GM21390 (cell line): Measurements from ENCODE around the gene FNIP2.
A peak's percentile ranks its signal among the peaks of the same experiment; 100 is the strongest.

Source experiments
- ATAC-seq: cut with Tn5 transposase; IDR thresholded peaks from one replicate; pipeline ENCODE4 v1.9.1; 2021; ENCODE audit not compliant: unreplicated experiment

Gene FNIP2

DNA sequence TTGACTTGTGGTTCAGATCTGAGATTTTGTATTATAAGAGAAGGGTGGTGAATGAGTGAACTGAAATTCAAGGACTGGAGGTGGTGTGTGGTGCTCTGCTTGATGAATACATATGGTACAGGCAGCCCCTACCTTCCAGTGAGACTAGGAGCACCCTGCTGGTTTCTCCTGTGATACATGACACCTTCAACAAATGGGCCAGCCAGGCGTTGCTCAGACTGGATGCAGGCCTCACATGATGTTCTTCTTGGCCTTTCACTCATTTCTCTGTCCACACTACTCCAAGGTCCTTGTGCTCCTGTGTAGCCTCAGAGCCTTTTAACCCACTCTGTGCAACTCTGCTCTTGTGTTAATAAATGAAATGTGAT, 67.2 kb downstream of the FNIP2 start:
- ATAC-seq: no peak

DNA sequence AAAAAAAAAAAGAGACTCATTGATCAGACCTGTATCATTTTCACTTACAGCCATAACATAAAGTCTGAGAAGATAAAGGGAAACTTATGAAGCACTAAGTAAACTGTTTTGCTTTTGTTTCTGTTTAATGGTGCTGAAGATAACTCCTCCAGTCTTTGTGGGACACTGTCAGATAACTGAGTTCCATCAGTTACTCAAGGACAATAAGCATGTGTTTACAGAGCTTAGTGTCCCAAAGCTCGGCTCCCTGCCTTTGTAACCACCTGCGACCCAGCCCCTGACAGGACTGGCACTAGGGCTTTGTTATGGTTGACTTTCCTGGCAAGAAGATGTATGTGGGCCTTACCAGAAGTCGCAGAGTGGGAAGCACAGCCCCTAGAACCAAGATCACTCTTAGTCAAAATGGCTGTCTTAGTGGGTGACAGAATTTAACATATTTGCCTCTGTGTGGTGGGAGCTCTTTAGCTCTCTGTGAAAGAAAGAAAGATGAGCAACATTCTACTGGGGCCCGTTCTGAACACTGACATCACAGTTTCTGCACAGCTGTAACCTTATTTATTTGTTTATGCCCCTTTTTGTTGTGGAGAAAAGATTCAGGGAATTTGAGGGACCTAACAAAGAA, 68.1 kb downstream of the FNIP2 start:
- ATAC-seq: no peak

DNA sequence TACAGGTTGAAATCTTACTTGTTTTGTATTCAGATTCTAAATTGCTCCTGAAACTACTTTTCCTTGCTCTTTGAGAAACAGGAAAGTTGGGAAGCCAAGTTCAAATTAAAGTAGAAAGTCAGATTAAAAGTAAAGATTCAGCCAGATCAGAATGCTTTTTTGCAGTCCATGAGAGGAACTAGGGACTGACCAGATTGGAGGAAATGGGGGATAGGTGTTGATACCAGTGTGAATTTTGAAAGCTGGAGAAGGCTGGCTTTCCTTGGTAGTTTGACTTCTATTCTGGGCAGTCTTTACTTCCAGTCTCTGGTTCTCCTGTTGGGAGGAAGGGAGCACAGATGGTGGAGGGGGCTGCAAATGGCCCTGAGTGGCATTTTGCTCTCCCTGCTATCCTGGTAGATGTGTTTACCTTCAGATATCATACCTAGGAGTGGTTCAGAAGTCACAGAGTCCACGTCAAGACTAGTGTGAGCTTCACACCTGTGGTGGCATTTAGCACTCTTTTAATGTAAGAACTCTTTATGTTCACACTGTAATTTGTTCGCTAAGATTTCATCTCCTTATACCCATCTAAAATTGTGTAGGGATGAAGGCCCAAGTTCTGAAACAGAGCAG, 68.8 kb downstream of the FNIP2 start:
- no peak for ATAC-seq

DNA sequence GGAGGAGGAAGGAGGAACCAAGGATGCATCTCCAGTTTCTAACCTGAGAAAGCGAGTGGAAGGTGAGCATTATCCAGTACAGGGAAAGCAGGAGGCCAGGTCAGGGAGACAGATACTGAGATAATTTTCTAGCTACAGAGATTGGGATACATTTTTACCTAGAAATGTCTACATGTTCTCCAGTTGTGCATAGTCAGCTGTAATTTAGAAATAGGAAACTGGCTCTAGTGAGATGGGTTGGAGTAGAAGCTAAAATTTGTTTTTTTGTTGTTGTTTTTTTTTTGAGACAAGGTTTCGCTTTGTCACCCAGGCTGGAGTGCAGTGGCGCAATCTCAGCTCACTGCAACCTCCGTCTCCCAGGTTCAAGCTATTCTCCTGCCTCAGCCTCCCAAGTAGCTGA, 71.3 kb downstream of the FNIP2 start:
- no peak for ATAC-seq

DNA sequence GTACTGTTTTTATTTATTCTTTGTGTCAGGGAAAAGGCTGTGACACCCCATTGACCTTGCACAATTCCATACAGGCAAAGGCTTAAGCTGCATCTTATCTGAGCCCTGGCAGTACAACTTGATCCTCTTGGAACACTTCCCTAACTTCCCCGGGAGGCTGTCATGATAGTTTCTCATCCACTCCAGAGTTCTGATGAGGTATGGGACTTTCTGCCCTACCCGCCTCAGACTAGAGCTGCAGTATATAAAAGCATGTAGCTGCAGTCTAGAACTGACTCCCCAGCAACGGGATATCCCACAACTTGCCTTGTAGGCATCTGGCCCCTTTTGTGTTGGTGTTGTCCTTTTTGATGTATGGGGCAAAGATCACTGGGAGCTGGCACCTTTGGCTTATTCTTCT, 72.7 kb downstream of the FNIP2 start:
- ATAC-seq: no peak

DNA sequence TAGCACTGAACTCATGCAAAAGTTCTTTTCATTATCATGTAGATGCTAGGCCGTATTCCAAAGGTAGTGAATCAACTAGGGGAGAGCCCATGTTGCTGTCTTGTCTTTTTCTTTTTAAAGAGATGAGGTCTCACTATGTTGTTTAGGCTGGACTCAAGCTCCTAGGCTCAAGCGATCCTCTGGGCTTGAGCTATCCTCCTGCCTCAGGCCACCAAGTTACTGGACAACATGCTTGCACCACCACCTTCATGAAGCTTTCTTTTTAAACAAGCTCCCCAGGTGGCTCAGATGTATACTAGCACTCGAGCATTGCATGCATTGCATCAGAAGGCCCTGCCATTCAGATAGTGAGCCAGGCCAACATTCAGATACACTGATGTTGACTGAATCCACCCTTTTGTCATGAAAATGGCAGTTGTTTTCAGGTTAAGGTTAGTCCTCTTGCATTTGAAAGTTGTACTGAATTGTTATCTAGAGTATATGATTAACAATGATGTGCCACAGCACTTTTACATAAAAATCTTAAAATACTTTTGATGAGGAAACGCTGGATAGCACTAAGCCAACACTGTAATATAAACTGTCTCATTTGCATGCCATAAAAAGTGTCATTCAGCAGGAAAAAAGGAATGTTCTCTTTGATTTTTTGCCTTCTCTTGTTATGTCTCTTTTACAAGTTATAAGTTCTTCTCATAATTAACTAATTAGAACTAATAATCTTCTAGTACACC, 76.7 kb downstream of the FNIP2 start:
- no peak for ATAC-seq

DNA sequence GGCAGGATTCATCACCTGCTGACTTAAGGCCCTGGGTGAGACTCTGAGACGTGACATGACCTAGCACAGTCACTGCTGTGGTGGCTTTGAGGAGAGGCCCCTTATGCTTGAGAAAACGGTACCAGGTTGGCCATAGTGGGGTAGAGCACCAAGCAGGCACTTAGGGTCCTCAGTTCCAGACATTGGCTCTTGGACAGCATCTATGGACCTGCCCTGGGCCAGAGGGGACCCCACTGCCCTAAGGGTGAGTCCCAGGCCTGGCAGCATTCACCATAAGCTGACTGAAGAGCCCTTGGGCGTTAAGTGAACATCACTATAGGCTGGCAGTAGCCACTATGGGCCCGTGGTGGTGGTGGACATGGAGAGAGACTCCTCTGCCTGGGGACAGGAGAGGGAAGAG, 78.7 kb downstream of the FNIP2 start:
- ATAC-seq: no peak

DNA sequence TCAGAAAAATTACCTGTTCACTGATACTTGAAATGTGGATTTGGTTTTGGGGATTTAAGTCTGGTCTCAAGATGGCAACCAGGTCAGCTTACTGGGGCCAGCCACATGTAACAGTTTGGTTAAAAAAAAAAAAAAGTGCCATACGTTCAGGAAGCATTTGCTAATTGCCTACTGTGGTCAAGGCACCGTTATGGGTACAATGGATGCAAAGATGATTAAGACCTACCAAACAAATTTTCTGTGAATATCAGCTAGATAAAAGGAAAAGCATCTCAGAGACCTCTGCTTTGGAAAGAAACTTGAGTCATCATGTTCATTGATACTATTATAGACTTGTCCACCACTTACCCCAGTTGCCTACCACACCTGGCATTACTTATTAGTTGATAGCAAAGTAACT, 80.9 kb downstream of the FNIP2 start:
- no peak for ATAC-seq

DNA sequence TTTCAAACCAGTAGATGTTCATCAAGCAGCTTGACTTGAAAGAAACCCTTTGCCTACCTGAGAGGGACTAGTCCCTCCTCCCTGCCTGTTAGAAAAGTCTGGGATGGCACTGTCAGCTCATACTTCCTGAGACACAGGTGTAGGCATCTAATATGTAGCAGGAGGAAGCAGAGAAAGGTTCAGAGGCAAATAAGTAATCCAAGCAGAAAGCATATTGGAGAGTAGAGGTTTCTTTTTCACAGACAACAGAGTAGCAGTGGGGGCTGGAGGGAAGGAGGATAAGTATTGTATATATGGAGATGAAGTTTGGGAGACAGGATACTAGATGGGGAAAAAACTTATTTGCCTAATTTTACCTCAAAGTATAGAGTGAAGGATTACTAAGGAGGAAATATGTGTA, 81.5 kb downstream of the FNIP2 start:
- no peak for ATAC-seq

DNA sequence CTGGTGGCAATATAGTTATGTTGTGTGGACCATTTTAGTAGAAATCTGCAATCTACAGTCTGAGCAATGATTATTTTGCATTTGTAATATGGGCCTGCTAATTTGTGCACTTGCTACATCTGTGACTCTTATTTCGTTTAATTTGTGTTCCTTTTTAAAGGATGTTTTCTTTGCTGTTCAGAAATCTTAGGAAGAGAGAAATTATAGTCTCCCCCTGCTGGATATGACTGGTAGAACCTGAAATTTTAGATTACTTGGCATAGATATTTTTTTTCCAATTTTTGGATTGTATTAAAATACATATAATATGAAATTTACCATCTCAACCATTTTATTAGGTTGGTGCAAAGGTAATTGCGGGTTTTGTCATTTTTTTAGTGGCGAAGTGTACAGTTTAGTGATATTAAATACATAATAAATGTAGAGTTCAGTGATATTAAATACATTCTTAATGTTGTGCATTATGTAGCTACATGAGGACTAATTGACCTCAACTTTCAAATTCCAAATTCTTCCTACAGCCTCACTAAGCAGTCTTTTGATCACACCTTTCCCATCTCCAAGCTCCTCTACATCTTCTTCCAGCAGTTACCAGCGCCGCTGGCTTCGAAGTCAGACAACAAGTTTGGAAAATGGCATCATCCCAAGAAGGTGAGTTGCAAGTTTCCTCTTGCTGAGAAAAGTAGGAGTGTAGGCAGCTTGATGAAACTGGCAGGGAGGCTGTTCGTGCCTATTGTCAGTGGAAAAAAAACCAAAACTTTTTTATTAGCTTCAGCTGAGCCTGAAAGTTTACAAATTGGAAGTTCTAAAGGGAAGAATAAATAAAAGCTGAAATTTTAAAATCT, 82.2 kb downstream of the FNIP2 start:
- no peak for ATAC-seq

DNA sequence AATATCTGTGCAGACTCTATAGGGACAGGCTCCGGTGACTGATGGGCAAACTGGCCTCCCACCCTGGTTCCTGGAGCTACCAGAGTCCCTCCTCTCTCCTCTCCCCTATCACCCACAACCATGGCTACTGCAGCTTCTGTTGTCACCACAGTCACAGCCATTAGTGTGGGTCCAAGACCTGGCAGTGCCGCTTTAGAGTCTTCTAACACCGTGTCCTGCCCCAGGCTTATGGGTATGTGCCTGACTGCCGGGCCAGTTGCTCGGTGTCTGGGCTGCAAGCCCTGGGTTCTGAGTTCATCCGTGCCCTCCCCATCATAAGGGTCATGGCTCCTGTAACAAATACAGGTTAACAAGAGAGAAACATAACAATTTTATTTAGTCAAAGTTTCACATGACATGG, 85.4 kb downstream of the FNIP2 start:
- ATAC-seq: no peak

DNA sequence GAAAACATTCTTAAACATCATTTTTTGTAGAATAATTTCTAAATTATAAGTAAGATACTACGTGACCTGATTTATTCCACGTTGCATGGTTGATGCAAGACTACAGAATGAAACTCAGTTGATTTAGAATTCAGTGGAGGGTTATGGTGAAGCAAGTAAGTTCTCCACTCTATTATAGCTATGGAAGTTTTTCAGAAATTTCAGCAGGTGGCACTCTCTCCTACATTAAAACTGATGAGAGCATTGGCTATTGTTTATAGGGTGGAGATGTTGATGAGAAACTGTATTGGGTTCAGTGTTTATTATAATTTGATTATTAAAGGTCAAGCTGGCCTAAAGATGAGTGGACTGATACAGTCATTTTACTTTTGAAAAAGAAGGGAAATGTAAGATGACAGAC, 88.0 kb downstream of the FNIP2 start:
- peak; percentile 49 for ATAC-seq

DNA sequence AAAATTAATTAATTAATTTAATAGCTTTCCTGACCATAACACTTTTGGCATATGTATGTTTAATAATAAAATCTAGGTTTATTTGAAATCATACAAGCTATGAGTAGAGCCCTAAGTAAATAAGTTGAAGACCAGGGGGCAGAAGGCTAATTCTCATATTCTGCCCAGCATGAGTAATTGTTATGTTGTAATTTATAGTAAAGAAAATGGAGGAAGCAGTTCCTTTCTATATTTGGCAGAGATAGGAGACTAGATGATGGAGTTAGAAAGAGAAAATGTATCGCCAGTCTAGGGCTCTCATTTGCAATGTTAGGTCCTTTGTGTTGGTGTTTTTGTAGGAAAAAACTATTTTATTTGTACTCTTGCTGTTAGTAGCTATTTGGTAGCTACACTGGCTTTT, 89.1 kb downstream of the FNIP2 start:
- no peak for ATAC-seq

DNA sequence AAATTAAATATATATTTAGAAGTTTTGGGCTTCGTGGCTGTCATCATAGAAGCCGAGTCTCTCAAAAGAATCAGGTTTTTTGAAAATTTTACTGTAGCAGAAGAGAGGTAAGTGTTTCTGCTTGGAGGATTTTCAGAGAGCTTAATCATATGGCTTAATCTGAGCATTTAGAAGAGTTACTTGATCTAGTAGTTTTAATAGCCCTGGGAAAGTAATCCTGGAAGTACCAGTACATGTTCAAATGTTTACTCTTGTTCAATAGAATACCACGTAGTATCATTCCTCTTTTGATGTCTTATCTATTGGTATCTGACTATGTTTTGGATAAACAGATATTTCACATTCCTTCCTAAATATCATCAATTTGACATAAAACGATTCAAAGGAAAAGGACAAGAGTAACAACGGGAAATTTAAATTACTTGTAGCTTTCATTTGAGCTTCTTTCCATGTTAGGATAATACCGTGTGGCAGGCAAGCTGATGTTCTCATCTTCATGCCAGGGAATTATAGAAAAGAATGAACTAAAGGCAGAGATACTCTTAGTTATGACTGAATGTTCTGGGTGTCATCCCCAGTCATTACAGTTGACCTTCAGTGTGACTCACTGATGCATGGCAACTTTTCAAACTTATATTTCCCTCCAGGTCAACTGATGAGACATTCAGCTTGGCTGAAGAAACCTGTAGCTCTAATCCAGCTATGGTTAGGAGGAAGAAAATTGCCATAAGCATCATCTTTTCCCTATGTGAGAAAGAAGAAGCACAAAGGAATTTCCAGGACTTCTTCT, 89.8 kb downstream of the FNIP2 start:
- no peak for ATAC-seq

DNA sequence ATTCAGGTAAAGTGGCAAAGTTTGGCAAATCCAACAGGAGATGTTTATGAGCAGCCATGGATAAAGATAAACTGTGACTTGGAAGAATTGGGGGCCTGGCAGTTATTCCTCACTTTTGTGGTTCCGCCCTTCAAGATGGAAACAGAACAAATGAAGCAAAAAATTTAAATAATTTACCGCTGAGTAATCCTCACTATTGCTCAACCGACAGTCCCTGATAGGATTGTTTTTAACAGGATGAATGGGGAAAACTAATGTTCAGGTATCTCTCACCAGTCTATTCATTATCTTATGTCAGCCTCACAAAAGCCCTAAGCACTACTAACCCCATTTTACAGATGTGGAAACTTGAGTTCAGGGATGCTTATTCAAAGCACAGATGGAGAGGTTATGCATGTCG, 90.8 kb downstream of the FNIP2 start:
- ATAC-seq: no peak

DNA sequence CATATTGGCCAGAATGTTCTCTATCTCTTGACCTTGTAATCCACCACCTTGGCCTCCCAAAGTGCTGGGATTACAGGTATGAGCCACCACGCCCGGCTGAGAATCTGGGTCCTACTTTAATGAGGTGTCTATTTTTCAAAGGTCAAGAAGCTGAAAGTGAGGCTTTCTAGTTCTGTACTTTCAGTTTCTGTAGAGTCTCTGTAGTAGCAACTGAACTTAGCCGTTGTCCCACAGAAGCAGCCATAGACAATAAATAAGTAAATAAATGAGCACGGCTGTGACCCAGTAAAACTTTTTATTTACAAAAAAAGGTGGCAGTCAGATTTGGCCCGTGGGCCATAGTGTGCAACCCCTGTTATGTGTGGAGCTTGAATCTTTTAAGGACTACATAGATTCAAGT, 92.0 kb downstream of the FNIP2 start:
- peak; percentile 85 for ATAC-seq

DNA sequence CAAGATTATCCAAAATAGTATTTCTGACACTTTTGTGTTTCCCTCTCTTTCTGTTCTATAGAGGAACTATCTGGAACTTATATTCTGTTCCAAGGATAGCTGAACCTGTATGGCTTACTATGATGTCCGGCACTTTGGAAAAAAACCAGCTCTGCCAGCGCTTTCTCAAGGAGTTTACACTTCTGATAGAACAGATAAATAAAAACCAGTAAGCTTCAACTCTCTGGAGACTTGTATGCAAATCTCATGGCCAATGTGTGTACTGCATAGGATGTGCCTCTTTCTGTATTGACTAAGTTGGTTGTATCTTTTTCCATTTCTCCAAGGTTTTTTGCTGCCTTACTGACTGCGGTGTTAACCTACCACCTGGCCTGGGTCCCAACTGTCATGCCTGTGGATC, 92.5 kb downstream of the FNIP2 start:
- ATAC-seq: peak; percentile 51

DNA sequence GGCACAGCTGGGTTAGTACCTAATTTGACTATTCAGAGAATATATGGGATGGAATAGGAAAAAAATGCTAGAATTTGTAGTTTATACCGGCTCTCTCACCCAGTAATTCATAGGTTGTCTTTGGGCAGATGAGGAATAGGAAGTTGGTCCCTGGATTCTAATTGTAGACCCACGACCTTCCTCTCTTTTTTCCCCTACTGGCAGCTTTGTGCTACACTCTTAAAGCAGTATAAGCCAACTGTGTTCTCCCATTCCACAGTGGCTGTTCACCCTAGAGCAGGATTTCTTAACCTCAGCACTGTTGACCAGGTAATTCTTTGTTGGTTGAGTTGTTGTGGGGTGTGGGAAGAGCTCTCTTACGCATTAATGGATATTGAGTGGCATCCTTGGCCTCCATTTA, 92.9 kb downstream of the FNIP2 start:
- no peak for ATAC-seq

DNA sequence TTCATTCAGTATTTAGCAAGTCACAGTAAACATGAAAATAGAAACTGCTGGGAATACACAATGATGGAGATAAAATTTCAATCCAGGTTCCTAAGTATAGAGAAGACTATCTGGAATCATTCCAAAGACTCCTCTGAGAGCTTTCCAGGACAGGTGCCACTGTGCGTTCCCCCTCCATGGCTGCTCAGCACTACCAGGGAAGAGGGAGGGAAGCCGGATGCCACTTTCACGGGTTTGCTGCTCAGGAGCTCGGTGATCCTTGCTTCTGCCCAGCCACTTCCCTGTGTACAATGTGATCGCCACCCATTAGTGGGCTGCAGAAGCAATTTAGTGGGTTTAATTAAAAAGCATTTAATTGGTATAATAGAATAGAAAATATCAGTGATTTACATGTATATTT, 94.5 kb downstream of the FNIP2 start:
- no peak for ATAC-seq

DNA sequence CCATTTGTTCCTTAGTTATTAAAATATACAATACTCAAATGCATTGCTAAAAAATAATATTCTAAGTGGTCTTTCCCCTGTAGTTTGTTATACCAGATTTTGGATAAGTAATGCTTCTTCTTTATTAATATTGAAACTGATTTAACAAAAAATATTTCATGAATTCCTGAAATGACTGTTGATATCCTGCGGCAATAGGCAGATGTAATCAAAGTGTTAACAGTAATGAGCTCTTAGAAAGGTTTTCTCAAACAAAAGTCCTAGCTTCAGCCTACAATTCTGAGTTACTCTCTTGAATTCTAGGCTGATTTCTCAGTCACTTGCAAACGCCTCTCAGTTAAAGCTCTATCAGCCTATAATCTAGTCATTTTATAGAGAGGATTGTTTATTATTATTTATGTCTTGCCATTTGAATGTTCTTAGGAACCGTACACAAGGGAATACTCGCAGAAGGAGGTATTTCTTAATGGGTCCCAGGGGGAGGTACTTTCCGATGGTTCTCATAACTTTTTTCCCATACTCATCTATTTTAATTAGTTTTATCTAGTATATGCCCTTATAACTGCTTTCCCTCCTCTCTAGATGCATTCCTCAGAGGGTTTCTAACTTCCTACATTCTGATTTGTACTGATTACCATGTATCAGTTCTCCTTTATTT, 96.8 kb downstream of the FNIP2 start:
- ATAC-seq: no peak
